Spleen (tissue), 11 donors: Measurements from ENCODE around the gene NAA35. TPM values are rescaled to one million over a fixed set of nuclear protein-coding genes. Genes with fewer than 3 reads are reported as not detected.

Source experiments
- DNase-seq: peaks from one replicate; pipeline ENCODE4 v3.0.0-alpha.2; 2020
- H3K27ac ChIP-seq, 8 donors: fragments of 200-600 bp; sonication (generic) in 7 of 8; 1 replicate in 4 of 8; 2 replicates in 4 of 8; pipeline versions ENCODE4 v1.5.0 to v1.8.0; 2016 to 2021; ENCODE audit warnings: inconsistent platforms in 4 of 8, mild to moderate bottlenecking in 4 of 8, moderate library complexity in 1 of 8
- H3K27me3 ChIP-seq, 7 donors: fragments of 200-600 bp; sonication (generic) in 6 of 7; replicated peaks in 1 of 7; 1 replicate in 4 of 7; 2 replicates in 3 of 7; pipeline versions ENCODE4 v1.5.0 to v1.8.0; 2016 to 2021; ENCODE audit warnings: inconsistent platforms in 3 of 7, mild to moderate bottlenecking in 1 of 7
- H3K36me3 ChIP-seq, 6 donors: fragments of 200-600 bp; sonication (generic) in 5 of 6; 1 replicate in 4 of 6; 2 replicates in 2 of 6; pipeline versions ENCODE4 v1.5.0 to v1.8.0; 2016 to 2021; ENCODE audit warnings: inconsistent platforms in 2 of 6
- H3K4me1 ChIP-seq, 6 donors: fragments of 200-600 bp; sonication (generic) in 5 of 6; 1 replicate in 3 of 6; 2 replicates in 3 of 6; pipeline versions ENCODE4 v1.5.0 to v1.8.0; 2016 to 2021; ENCODE audit warnings: inconsistent platforms in 3 of 6
- H3K4me3 ChIP-seq, 8 donors: fragments of 200-600 bp; sonication (generic) in 7 of 8; 1 replicate in 4 of 8; 2 replicates in 4 of 8; pipeline versions ENCODE4 v1.5.0 to v1.8.0; 2016 to 2021; ENCODE audit warnings: inconsistent platforms in 4 of 8, mild to moderate bottlenecking in 4 of 8, moderate library complexity in 2 of 8
- H3K9me3 ChIP-seq, 8 donors: fragments of 200-600 bp; sonication (generic) in 7 of 8; 1 replicate in 4 of 8; 2 replicates in 4 of 8; pipeline versions ENCODE4 v1.5.0 to v1.8.0; 2016 to 2021; ENCODE audit warnings: inconsistent platforms in 4 of 8
- CTCF ChIP-seq, 11 experiments: fragments of 200-600 bp in 7 of 11; fragments of 450-650 bp in 4 of 11; sonication (generic) in 4 of 11; IDR thresholded peaks in 8 of 11; conservative IDR thresholded peaks in 3 of 11; 1 replicate in 7 of 11; 2 replicates in 4 of 11; pipeline versions ENCODE4 v1.4.0 to v1.8.0; 2016 to 2021; ENCODE audit warnings: antibody characterized with exemption in 11 of 11, inconsistent platforms in 4 of 11, mild to moderate bottlenecking in 1 of 11
- POLR2A ChIP-seq, 3 donors: fragments of 450-650 bp; IDR thresholded peaks; one replicate each; pipeline ENCODE4 v1.5.1; 2017; ENCODE audit warnings: antibody characterized with exemption in 3 of 3, mild to moderate bottlenecking in 1 of 3
- POLR2AphosphoS5 ChIP-seq, 3 donors: sonication (generic); formaldehyde crosslinking; IDR thresholded peaks; one replicate each; pipeline ENCODE4 v1.5.1; 2017; ENCODE audit warnings: antibody characterized with exemption in 3 of 3
- WGBS, 5 donors: extraction: QIAGEN DNeasy Blood & Tissue Kit in 3 of 5; methylation state at CpG; one replicate each; pipeline versions ENCODE4 v1.1.5 to v1.1.7; 2013 to 2018; 5-methylcytosine and 5-hydroxymethylcytosine counted together
- intact Hi-C: fragments of 100-400 bp; cut with DNase I; formaldehyde crosslinking; loops from one replicate; pipeline ENCODE4 v1.15.0; 2023; ENCODE audit warnings: low total_unique reads
- polyA plus RNA-seq, 3 donors: library from polyadenylated mRNA; stranded (reverse); fragments of 200-250 nt; gene quantifications; one replicate each; pipeline ENCODE4 v1.2.1, GENCODE V29; 2013
- total RNA-seq, 7 donors: library from RNA; depleted of rRNA in 3 of 7; stranded (reverse); fragments of >200 nt in 3 of 7; fragmentation: NEBNext Ultra II Directional in 4 of 7; extraction: Animal tissue kit (Norgen Biotek cat#: 25700) in 4 of 7; gene quantifications; one replicate each; pipeline versions ENCODE4 v1.1.0 to v1.2.1, GENCODE V29; 2016 to 2021
- donor health status: healthy with polysubstance abuse.
- donor health status: DM: no; HTN: no; CAD: no; lungs with moderate emphysema.
- donor health status: DM: no; HTN: no; CAD: no.
- donor health status: Bipolar disorder and iron deficiency.
- donor health status: healthy.
- donor health status: DM: no; HTN: no; CAD: no.
- donor health status: DM: yes; HTN: yes; CAD: no.

The NAA35 gene
- total and polyA plus RNA-seq, 10 donors: 4.2 to 23.7 (median 18.9) TPM

DNA sequence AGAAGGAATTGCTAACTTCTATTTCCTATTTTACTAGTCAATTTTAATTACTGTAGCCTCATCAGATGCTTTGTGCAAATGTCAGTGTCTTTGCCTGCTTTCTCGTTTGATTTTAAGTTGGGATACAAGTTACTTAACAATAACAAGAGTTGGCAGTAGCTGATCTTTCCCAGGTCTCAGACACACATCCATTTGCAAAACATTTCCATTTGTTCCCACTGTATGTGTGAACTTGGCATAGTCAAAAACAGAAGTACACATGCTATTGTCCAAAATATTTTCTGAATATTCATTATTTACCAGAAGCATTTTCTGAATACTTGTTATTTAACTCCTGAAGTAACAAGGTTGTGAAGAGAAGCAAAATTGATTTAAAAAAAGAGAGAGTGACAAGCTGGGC is 35.0 kb upstream of the NAA35 start:
- TF ChIP-seq CTCF (IDR thresholded peaks at IDR 0.05 in 8 of 11, conservative IDR thresholded peaks at IDR 0.05 in 3 of 11): no peak
- no peak for TF ChIP-seq POLR2AphosphoS5 (IDR thresholded peaks at IDR 0.05)
- TF ChIP-seq POLR2A (IDR thresholded peaks at IDR 0.05): no peak
- Histone ChIP-seq H3K27ac (no peak overlapping the region), H3K4me3 (no peak overlapping the region), H3K4me1 (no peaks in the 10 kb centered on the region), H3K36me3 (no peaks in the 10 kb centered on the region), H3K9me3 (no peaks in the 10 kb centered on the region), H3K27me3 (no peaks in the 10 kb centered on the region)
- intact Hi-C loops: no loop called here
- 76 to 90% (median 83%) methylated on average over 1 of the region's 1 CpG for WGBS, 5 donors
- DNase-seq: no peak

GRCh38 chr9:85909390-85909789 is 31.6 kb upstream of the NAA35 start:
- H3K4me3 ChIP-seq: no peak overlapping the region
- no peak for DNase-seq
- intact Hi-C loops: no loop called here
- H3K27me3 ChIP-seq: no peaks in the 10 kb centered on the region
- H3K4me1 ChIP-seq: no peaks in the 10 kb centered on the region
- TF ChIP-seq POLR2AphosphoS5 (IDR thresholded peaks at IDR 0.05) (no peak), CTCF (IDR thresholded peaks at IDR 0.05 in 8 of 11, conservative IDR thresholded peaks at IDR 0.05 in 3 of 11) (no peak), POLR2A (IDR thresholded peaks at IDR 0.05) (no peak)
- no peak overlapping the region for H3K27ac ChIP-seq
- no peaks in the 10 kb centered on the region for H3K9me3 ChIP-seq
- WGBS, 5 donors: 24 to 47% (median 35%) methylated on average over 1 of the region's 1 CpG
- H3K36me3 ChIP-seq: no peaks in the 10 kb centered on the region

DNA sequence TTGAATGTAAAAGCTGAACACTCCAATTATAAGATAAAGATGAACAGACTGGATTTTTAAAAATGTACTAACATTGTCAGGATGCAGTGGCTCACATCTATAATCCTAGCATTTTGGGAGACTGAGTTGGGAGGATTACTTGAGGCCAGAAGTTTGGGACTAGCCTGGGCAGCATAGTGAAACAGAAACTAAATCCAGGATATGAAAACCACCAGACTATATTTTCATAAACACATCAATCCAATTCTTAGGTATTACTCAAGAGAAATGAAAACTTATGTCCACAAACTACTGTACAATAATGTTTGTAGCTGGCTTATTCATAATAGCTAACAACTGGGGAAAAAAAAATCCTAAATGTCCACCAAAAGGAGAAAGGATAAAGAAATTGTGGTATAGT is 26.8 kb upstream of the NAA35 start:
- H3K27ac ChIP-seq: no peak overlapping the region
- H3K36me3 ChIP-seq: no peaks in the 10 kb centered on the region
- no peaks in the 10 kb centered on the region for H3K9me3 ChIP-seq
- H3K4me3 ChIP-seq: no peak overlapping the region
- no peak for TF ChIP-seq POLR2A (IDR thresholded peaks at IDR 0.05)
- no peaks in the 10 kb centered on the region for H3K4me1 ChIP-seq
- intact Hi-C loops: no loop called here
- DNase-seq: no peak
- no peaks in the 10 kb centered on the region for H3K27me3 ChIP-seq

DNA sequence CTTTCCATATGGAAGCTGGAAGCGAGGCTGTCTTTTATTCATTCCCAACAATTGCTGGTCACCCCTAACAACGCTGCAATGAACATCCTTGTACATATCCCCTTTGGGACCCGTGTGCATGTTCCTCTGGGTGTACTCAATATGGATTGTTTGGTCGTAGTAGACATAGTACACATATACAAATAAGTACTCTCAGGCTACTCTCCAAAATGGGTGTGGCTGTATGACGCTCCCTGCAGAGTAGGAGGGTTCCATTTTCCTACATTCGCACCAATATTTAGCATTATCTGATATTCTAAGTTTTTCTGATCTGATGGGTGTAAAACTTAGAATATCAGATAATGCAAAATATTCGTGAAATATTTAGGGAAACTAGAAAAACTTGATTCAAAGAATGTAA is 23.2 kb upstream of the NAA35 start:
- H3K27ac ChIP-seq: no peak overlapping the region
- H3K36me3 ChIP-seq: no peaks in the 10 kb centered on the region
- 87 to 94% (median 90%) methylated on average over 7 of the region's 7 CpGs for WGBS, 5 donors
- intact Hi-C loops: no loop called here
- H3K9me3 ChIP-seq: no peaks in the 10 kb centered on the region
- H3K27me3 ChIP-seq: no peaks in the 10 kb centered on the region
- TF ChIP-seq CTCF (IDR thresholded peaks at IDR 0.05 in 8 of 11, conservative IDR thresholded peaks at IDR 0.05 in 3 of 11) (no peak), POLR2A (IDR thresholded peaks at IDR 0.05) (no peak), POLR2AphosphoS5 (IDR thresholded peaks at IDR 0.05) (no peak)
- H3K4me3 ChIP-seq: no peak overlapping the region
- H3K4me1 ChIP-seq: no peaks in the 10 kb centered on the region
- DNase-seq: no peak

- Histone ChIP-seq H3K36me3 (no peaks in the 10 kb centered on the region), H3K9me3 (no peaks in the 10 kb centered on the region), H3K27ac (no peak overlapping the region), H3K27me3 (peaks cover 0 to 11% (median 0%) of the 10 kb centered on the region in 7 donors), H3K4me3 (no peak overlapping the region), H3K4me1 (no peaks in the 10 kb centered on the region)
- 81 to 93% (median 90%) methylated on average over 5 of the region's 5 CpGs for WGBS, 5 donors
- intact Hi-C loops: no loop called here
- TF ChIP-seq CTCF (IDR thresholded peaks at IDR 0.05 in 8 of 11, conservative IDR thresholded peaks at IDR 0.05 in 3 of 11): no peak
- TF ChIP-seq POLR2A (IDR thresholded peaks at IDR 0.05): no peak
- DNase-seq: no peak
These were observed 15.5 kb upstream of the NAA35 start for GRCh38 chr9:85925493-85925892.
